ENCODE results near the gene SCGB1C2. TPM values are rescaled to one million over a fixed set of nuclear protein-coding genes. Genes with fewer than 3 reads are reported as not detected.
A peak's percentile ranks its signal among the peaks of the same experiment; 100 is the strongest.

Gene SCGB1C2
- total RNA-seq, 2 donors from 2014 or later = not detected

- no peaks in the 10 kb centered on the region for H3K27me3 ChIP-seq
- no peak overlapping the region for H3K4me3 ChIP-seq
- no peaks in the 10 kb centered on the region for H3K36me3 ChIP-seq
- no peak for TF ChIP-seq CTCF (IDR thresholded peaks at IDR 0.05)
- peak; percentile 50 for DNase-seq (ENCODE audit: low spot score)
- peaks cover 0 to 4% of the 10 kb centered on the region in 2 donors for H3K4me1 ChIP-seq
- H3K9me3 ChIP-seq = no peaks in the 10 kb centered on the region
- no peak overlapping the region for H3K27ac ChIP-seq
Observed at GRCh38 chr17:142102-142661, 4.8 kb downstream of the SCGB1C2 start.

- H3K36me3 ChIP-seq = no peaks in the 10 kb centered on the region
- H3K4me3 ChIP-seq = no peak overlapping the region
- no peaks in the 10 kb centered on the region for H3K9me3 ChIP-seq
- H3K27me3 ChIP-seq = no peaks in the 10 kb centered on the region
- peak; percentile 54 for DNase-seq (ENCODE audit: low spot score)
- no peak for TF ChIP-seq CTCF (IDR thresholded peaks at IDR 0.05)
- no peak overlapping the region for H3K27ac ChIP-seq
- H3K4me1 ChIP-seq = peaks cover 0 to 4% of the 10 kb centered on the region in 2 donors
Observed at GRCh38 chr17:142876-143784, 5.8 kb downstream of the SCGB1C2 start.

GRCh38 chr17:143785-144281 is 6.5 kb downstream of the SCGB1C2 start:
- H3K27ac ChIP-seq = peak overlapping the region in 1 of 2 donors; percentile 29

GRCh38 chr17:144936-145670 is 7.7 kb downstream of the SCGB1C2 start:
- Histone ChIP-seq H3K4me1 (peaks cover 0 to 4% of the 10 kb centered on the region in 2 donors), H3K36me3 (no peaks in the 10 kb centered on the region), H3K4me3 (no peak overlapping the region), H3K27me3 (no peaks in the 10 kb centered on the region), H3K9me3 (no peaks in the 10 kb centered on the region), H3K27ac (peak overlapping the region in 1 of 2 donors; percentile 29)
- no peak for TF ChIP-seq CTCF (IDR thresholded peaks at IDR 0.05)
- DNase-seq (ENCODE audit: low spot score) = peak; percentile 36

More at GRCh38 chr17:143785-144281, 6.5 kb downstream of the SCGB1C2 start:
- DNase-seq (ENCODE audit: low spot score) = peak; percentile 86
- H3K9me3 ChIP-seq = no peaks in the 10 kb centered on the region
- no peaks in the 10 kb centered on the region for H3K27me3 ChIP-seq
- H3K36me3 ChIP-seq = no peaks in the 10 kb centered on the region
- peak; percentile 98 to 99 for TF ChIP-seq CTCF (IDR thresholded peaks at IDR 0.05)
- peaks cover 0 to 4% of the 10 kb centered on the region in 2 donors for H3K4me1 ChIP-seq
- H3K4me3 ChIP-seq = no peak overlapping the region

GRCh38 chr17:145671-146541 is 8.5 kb downstream of the SCGB1C2 start:
- peak; percentile 54 for DNase-seq (ENCODE audit: low spot score)
- peaks cover 0 to 4% of the 10 kb centered on the region in 2 donors for H3K4me1 ChIP-seq
- no peak overlapping the region for H3K4me3 ChIP-seq
- H3K36me3 ChIP-seq = no peaks in the 10 kb centered on the region
- H3K27me3 ChIP-seq = no peaks in the 10 kb centered on the region
- no peak overlapping the region for H3K27ac ChIP-seq
- no peak for TF ChIP-seq CTCF (IDR thresholded peaks at IDR 0.05)
- no peaks in the 10 kb centered on the region for H3K9me3 ChIP-seq

Measured in right atrium auricular region (tissue), 2 donors.